Stimulated activated CD8-positive, alpha-beta memory T cell treated with anti-CD3 and anti-CD28 coated beads, Interleukin-4, amount 100 ng/mL, for 48 hours (primary cell): ENCODE data around the gene GIGYF1.
"Not testable (repeated sequence)": the region's sequence is repeated elsewhere in the genome, so short reads cannot be mapped to it uniquely, and the experiment has no call there.

Source experiments
- DNase-seq: peaks from one replicate; pipeline ENCODE4 v3.0.0-alpha.2; 2020

GIGYF1 gene, protein sequence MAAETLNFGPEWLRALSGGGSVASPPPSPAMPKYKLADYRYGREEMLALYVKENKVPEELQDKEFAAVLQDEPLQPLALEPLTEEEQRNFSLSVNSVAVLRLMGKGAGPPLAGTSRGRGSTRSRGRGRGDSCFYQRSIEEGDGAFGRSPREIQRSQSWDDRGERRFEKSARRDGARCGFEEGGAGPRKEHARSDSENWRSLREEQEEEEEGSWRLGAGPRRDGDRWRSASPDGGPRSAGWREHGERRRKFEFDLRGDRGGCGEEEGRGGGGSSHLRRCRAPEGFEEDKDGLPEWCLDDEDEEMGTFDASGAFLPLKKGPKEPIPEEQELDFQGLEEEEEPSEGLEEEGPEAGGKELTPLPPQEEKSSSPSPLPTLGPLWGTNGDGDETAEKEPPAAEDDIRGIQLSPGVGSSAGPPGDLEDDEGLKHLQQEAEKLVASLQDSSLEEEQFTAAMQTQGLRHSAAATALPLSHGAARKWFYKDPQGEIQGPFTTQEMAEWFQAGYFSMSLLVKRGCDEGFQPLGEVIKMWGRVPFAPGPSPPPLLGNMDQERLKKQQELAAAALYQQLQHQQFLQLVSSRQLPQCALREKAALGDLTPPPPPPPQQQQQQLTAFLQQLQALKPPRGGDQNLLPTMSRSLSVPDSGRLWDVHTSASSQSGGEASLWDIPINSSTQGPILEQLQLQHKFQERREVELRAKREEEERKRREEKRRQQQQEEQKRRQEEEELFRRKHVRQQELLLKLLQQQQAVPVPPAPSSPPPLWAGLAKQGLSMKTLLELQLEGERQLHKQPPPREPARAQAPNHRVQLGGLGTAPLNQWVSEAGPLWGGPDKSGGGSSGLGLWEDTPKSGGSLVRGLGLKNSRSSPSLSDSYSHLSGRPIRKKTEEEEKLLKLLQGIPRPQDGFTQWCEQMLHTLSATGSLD (N-terminal part only)

DNA sequence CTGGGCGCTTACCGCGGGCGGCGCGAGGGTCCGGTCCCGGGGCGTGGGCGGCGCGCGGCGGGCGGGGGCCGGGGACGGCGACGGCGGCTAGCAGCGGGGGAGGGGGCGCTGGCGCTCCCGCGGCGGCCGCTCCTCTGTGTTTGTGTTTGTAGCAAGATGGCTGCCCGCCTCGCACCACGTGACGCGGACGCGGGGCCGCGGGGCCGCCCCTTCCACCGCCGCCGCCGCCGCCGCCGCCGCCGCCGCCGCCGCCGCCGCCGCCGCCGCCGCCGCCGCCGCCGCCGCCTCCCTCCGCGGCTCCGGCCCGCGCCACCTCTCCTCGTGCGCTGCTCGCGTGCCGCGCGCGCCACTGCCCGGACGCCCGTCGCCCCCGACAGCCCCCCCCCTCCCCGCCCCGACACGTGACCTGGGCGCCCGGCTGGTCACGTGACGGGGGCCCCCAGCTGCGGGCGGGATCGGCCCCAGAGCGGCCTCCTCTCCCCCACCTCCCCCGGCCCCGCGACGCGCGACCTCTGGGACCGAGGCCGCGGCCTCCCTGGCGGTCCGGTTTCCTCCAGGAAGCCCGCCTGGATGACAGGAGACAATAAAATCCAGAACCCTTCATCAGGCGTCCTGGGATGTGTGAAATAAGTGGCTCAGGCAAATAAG lies at the start of gene GIGYF1:
GIGYF1 (minus strand) TSS at position 153 of the 648 bp plus-strand sequence. CDS start 6,012 bp downstream, outside the sequence.
- DNase-seq: peak; percentile 77

DNA sequence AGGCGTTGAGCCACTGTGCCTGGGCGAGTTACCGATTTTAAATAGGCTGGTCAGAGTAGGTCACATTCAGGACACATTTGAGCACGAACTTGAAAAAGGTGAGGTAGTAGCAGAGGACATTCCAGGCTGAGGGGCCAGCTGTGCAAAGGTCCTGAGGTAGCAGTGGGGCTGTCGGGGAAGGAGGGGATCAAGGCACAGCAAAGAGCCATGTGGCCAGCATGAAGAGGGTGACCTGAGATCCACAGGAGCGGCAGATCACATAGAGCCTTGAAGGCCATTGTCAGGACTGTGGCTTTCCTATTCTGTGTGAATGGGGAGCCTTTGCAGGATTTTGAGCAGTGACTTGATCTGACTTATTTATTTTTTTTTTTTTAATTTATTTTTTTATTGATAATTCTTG lies 45.9 kb upstream of the GIGYF1 start:
- no peak for DNase-seq

DNA sequence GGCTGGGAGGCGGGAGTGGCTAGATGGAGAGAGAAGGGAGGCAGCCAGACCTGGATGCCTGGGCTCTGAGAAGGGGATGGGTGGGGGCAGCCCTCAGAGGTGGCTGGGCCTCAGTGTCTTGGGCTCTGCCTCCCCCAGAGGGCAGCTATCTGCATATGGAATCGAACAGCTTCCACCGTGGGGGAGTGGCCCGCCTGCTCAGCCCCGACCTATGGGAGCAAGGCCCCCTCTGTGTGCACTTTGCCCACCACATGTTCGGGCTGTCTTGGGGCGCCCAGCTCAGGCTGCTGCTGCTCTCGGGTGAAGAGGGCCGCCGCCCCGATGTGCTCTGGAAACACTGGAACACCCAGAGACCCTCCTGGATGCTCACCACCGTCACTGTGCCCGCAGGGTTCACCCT lies 42.6 kb upstream of the GIGYF1 start:
- DNase-seq: no peak

DNA sequence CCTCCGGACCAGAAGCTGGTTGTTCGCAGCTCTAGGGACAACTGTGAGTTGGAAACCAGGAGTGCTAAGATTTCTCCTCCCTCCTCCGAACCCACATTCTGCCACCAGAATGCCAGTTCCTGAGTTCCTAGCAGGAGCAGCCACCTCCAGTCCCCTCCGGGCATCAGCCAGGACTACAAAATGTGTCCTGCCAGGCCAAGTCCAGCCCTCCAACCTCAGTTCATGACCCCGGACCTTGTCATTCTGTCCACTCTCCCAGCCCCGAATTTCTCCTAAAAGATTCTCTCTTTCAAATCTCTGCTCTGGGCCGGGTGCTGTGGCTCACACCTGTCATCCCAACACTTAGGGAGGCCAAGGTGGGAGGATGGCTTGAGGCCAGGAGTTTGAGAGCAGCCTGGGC lies 41.7 kb upstream of the GIGYF1 start:
- DNase-seq: no peak

DNA sequence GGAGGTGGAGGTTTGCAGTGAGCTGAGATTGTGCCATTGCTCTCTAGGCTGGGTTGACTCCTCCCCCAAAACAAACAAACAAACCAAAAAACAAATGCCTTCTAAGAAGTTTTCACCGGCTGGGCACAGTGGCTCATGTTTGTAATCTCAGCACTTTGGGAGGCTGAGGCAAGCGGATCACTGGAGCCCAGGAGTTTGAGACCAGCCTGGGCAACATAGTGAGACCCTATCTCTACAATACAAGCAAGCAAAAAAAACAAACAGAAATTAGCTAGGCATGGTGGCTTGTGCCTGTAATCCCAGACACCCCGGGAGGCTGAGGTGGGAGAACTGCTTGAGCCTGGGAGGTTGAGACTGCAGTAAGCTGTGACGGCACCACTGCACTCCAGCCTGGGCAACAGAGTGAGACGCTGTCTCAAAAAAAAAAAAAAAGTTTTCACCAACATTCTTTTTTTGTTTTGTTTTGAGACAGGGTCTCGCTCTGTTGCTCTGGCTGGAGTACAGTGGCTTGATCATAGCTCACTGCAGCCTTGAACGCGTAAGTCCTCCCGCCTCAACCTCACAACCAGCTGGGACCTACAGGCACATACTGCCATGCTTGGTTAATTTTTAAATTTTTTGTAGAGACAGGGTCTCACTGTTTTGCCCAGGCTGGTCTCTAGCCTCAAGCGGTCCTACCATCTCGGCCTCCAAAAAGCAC lies 38.0 kb upstream of the GIGYF1 start:
- no peak for DNase-seq

DNA sequence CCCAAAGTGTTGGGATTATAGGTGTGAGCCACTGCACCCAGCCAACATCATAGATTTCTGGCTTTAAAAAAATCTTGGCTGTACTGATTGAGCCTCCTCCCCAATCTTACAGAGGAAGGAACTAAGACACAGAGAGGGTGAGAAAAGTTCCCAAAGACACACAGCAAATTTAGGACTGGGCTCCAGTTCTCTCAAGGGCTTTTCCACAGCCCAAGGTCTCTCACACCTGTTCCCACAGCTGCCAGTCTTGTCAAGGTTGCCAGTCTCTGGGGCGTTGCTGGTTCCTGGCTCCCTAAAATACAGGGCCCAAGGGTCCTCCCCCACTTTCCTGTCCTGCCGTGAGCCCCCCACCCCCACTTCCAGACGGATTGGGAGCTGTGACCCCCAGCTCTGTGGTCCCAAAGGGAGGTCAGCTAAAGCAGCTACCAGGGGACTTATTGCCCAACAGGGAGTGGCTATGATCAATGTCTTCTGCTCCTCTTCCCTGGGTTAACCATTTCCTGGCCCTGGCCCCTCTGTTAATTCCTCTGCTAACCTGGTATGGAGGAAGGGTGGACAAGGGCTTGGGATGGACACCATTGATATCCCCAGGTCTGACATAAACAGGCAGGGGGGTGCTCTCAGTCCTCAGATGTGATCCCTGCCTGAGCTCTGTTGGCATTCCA lies 36.2 kb upstream of the GIGYF1 start:
- DNase-seq: no peak

DNA sequence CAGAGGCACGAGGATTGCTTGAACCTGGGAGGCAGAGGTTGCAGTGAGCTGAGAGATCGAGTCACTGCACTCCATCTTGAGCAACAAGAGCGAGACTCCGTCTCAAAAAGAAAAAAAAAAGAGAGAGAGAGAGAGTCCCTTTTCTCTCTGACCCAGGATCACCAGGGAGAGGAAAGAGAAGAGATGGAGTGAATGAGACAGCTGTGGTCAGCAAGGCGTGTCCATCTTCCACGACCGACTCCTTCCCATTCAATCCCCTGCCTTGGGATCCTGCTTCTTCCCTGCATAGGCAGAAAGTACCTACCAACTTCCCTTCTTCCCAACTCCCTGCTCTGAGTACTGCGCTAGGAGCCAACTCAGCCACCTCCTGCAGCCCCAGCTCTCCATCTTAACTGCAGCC lies 34.1 kb upstream of the GIGYF1 start:
- DNase-seq: no peak

DNA sequence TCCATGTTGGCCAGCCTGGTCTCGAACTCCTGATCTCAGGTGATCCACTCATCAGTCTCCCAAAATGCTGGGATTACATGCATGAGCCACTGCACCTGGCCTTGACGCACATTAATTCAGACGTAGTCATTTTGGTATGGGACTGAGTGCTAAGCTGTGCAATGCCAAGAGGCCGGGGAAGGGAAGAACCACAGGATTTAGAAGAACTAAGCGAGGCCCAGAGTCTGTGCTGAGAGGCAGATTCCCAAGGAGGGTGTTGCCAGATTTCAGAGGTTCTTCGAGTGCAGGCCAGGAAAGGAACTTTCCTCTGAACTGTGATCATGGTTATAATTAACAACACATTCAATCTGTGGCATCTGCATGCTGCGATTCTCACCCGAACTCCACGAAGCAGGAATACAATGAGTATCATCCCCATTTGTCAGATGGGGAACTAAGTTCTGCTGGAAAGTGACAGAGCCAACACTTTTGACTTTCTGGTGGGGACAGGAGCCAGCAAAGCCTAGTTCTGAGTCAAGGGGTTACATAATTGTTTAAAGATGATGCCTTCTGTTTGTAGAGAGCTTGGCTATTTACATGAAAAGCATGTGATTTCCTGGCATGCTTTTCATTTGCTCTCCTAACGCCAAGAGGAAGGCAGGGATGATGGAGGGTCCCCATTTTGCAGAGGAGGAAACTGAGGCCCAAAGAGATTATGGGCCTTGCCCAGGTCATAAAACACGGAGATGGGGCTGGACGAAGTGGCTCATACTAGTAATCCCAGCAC lies 33.1 kb upstream of the GIGYF1 start:
- DNase-seq: no peak

DNA sequence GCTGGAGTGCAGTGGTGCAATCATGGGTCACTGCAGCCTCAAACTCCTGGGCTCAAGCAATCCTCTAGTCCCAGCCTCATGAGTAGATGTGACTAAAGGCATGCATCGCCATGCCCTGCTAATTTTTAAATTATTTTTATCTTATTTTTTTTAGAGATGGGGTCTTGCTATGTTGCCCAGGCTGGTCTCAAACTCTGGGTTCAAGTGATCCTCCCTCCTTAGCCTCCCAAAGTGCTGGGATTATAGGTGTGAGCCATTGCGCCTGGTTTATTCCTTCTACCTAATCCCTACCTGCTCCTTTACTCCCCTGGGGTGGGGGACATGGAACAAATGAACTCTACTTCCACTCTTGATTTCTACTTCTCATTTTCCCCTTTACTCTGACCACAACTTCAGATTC lies 30.3 kb upstream of the GIGYF1 start:
- not testable (repeated sequence) for DNase-seq

DNA sequence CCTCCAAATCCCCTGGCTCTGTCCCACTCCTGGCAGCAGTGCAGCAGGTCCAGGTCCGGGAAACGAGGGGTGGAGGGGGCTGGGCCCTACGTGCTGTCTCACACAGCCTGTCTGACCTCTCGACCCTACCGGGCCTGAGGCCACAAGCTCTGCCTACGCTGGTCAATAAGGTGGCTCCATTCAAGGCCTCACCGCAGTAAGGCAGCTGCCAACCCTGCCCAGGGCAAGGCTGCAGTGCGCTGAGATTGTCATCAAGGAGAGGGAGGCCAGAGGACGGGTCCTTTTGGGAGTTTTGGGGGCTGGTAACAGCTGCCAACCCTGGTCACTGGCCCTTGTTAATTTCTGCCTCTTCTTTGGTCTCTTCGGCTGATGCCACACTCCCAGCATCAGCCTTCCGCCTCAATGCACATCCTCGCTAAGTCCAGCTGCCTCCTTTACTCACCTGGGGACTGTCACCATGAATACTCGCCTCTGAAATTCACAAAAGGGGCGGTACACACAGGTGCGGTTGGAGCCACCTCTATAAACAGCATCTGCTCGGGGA lies 29.8 kb upstream of the GIGYF1 start:
- DNase-seq: no peak

DNA sequence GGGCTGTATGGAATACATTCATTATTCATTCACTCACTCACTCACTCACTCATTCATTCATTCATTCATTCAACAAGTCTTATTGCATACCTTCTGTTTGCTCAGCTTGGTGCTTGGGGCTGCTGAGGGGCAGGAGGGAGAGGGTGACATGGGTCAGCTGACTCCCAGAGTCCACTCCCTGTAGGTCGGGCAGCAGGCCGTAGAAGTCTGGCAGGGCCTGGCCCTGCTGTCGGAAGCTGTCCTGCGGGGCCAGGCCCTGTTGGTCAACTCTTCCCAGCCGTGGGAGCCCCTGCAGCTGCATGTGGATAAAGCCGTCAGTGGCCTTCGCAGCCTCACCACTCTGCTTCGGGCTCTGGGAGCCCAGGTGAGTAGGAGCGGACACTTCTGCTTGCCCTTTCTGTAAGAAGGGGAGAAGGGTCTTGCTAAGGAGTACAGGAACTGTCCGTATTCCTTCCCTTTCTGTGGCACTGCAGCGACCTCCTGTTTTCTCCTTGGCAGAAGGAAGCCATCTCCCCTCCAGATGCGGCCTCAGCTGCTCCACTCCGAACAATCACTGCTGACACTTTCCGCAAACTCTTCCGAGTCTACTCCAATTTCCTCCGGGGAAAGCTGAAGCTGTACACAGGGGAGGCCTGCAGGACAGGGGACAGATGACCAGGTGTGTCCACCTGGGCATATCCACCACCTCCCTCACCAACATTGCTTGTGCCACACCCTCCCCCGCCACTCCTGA lies 28.6 kb upstream of the GIGYF1 start:
- DNase-seq: no peak

DNA sequence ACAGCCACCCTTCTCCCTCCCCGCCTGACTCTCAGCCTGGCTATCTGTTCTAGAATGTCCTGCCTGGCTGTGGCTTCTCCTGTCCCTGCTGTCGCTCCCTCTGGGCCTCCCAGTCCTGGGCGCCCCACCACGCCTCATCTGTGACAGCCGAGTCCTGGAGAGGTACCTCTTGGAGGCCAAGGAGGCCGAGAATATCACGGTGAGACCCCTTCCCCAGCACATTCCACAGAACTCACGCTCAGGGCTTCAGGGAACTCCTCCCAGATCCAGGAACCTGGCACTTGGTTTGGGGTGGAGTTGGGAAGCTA lies 27.4 kb upstream of the GIGYF1 start:
- no peak for DNase-seq

DNA sequence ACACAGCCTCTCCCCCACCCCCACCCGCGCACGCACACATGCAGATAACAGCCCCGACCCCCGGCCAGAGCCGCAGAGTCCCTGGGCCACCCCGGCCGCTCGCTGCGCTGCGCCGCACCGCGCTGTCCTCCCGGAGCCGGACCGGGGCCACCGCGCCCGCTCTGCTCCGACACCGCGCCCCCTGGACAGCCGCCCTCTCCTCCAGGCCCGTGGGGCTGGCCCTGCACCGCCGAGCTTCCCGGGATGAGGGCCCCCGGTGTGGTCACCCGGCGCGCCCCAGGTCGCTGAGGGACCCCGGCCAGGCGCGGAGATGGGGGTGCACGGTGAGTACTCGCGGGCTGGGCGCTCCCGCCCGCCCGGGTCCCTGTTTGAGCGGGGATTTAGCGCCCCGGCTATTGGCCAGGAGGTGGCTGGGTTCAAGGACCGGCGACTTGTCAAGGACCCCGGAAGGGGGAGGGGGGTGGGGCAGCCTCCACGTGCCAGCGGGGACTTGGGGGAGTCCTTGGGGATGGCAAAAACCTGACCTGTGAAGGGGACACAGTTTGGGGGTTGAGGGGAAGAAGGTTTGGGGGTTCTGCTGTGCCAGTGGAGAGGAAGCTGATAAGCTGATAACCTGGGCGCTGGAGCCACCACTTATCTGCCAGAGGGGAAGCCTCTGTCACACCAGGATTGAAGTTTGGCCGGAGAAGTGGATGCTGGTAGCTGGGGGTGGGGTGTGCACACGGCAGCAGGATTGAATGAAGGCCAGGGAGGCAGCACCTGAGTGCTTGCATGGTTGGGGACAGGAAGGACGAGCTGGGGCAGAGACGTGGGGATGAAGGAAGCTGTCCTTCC lies 26.8 kb upstream of the GIGYF1 start:
- DNase-seq: no peak

DNA sequence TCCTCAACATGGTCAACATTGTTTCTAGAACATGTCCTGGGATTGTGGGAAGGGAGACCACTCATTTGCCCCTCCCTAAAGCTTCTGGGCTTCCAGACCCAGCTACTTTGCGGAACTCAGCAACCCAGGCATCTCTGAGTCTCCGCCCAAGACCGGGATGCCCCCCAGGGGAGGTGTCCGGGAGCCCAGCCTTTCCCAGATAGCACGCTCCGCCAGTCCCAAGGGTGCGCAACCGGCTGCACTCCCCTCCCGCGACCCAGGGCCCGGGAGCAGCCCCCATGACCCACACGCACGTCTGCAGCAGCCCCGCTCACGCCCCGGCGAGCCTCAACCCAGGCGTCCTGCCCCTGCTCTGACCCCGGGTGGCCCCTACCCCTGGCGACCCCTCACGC lies 26.2 kb upstream of the GIGYF1 start, which contains the start of gene EPO:
EPO (plus strand) TSS at position 190 of the 392 bp plus-strand sequence. CDS start 513 bp downstream, outside the sequence.
- DNase-seq: no peak

DNA sequence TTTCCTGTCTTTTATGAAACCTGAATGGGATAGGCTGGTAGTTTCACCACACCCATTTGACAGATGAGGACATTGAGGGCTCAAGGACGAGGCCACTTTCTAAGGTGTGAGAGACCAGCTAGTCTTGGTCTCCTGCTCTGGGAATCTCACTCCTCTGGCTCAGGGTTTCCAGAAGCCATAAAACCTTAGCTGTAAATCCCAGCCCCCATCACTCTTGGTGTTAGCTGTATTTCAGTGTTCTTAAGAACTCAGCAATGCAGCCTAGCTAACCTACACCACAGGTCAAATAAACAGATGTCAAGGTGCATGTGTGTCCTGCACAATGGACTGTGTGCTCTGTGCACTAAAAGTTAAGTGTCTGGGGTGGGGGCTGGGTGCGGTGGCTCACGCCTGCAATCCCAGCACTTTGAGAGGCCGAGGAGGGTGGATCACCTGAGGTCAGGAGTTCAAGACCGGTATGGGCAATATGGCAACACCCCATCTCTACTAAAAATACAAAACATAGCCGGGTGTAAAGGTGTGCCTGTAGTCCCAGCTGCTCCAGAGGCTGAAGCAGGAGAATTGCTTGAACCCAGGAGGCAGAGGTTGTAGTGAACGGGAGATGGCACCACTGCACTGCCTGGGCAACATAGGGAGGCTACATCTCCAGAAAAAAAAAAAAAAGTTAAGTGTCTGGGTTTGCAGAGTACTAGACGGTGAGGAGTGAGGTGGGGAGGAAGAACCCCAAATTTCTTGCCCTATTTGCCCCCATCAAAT lies 25.7 kb upstream of the GIGYF1 start:
- DNase-seq: no peak

DNA sequence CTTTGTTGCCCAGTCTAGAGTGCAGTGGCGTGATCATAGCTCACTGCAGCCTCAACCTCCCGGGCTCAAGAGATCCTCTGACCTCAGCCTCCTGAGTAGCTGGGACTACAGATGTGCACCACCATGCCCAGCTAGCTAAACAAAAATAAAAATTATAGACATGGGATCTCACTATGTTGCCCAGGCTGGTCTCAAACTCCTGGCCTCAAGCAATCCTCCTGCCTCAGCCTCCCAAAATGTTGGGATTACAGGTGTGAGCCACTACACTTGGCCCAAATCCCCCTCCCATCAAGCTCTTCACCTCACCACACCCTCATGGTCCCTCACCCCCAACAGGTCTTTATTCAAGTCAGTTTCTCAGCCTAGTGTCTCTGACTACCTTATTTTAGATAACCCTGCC lies 23.0 kb upstream of the GIGYF1 start:
- not testable (repeated sequence) for DNase-seq

DNA sequence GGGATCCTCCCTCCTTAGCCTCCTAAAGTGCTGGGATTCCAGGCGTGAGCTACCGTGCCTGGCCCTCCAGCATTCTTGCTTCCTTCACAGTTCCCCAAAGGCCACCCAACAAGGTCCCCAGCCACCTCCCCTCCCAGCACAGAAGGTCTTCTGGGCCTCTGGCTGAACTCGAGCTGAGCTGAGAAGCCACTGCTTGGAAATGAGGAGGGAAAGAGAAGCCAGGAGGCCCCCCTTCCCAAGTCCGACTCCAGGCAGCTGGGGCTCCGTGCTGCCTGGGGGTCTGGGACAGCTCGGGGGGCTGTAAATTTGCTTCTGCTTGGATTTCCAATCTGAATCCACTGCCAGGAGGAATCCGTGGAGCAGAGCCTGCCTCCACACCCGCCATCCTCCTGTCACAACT lies 20.7 kb upstream of the GIGYF1 start:
- no peak for DNase-seq

DNA sequence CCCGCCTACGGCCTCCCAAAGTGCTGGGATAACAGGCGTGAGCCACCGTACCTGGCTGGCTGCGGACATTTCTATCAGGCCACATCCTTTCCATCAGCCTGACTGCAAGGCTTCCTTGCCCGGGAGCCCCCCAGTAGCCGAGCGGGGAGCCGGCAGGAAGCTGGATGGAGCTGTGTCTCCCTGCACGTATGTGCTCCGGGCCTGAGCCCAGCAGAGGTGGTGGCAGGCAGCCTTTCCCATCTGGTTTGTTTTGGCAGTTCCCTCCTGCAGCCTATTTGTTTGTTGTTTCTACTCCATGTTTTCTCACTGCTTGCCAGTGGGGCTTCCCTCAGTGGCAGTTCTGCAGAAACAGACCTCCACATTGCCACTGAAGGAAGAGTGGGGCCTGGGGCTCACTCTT lies 17.3 kb upstream of the GIGYF1 start:
- DNase-seq: no peak

DNA sequence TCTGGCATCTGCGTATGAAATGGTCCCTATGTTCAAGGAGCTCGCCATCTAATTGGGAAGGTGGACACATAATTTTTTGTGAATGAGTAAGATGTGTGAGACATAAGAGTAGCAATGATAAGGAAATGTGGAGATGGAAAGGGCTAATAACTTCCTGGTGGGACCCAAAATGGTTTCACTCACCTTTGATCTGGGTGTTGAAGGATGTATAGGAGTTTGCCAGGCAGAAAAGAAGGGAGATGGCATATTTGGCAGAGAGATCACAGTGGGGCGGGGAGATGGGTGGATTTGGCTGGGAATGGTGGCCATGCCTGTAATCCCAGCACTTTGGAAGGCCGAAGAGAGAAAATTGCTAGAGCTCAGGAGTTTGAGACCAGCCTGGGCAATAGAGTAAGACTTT lies 16.4 kb upstream of the GIGYF1 start:
- no peak for DNase-seq
